ENCODE data around the gene ELP4.

DNA sequence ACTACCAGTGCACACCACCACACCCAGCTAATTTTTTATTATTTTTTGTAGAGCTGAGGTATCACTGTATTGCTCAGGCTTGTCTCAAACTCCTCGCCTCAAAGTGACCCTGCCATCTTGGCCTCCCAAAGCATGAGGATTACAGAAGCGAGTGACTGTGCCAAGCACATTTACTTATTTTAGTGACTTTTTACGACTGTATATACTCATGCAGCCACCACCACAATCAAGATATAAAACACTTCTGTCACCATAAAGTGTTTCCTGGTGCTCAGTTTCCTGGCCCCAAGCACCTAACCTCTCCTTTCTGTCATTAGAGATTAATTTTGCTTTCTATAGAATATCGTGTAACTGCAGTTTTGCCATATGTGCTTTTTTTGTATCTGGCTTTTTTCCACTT, 25.9 kb downstream of the ELP4 start:
- TF ChIP-seq GATA2 (IDR thresholded peaks at IDR 0.05; ENCODE audit: low read depth, low read length) (no peak), GATA3 (IDR thresholded peaks at IDR 0.05; ENCODE audit: low read depth, low read length) (no peak)

Data from SH-SY5Y (cell line).